Ishikawa (cell line): ENCODE data around the gene EN1.

Experiments used
- CEBPB ChIP-seq: IDR thresholded peaks from 2 replicates; pipeline ENCODE4 v1.6.1; 2012
- CREB1 ChIP-seq: IDR thresholded peaks from 2 replicates; pipeline ENCODE4 v1.6.1; 2012; ENCODE audit warnings: low read depth
- EGR1 ChIP-seq: IDR thresholded peaks from 2 replicates; pipeline ENCODE4 v1.6.1; 2012
- EP300 ChIP-seq: IDR thresholded peaks from 2 replicates; pipeline ENCODE4 v1.6.1; 2012; ENCODE audit warnings: borderline replicate concordance
- FOXM1 ChIP-seq: IDR thresholded peaks from 2 replicates; pipeline ENCODE4 v1.6.1; 2012; ENCODE audit warnings: low read depth, borderline replicate concordance
- NFIC ChIP-seq: IDR thresholded peaks from 2 replicates; pipeline ENCODE4 v1.6.1; 2012
- RAD21 ChIP-seq: IDR thresholded peaks from 2 replicates; pipeline ENCODE4 v1.6.1; 2012; ENCODE audit warnings: low read depth
- REST ChIP-seq: IDR thresholded peaks from 2 replicates; pipeline ENCODE4 v1.6.1; 2012; ENCODE audit warnings: low read depth, mild to moderate bottlenecking
- TAF1 ChIP-seq: IDR thresholded peaks from 2 replicates; pipeline ENCODE4 v1.6.1; 2012; ENCODE audit warnings: low read depth, mild to moderate bottlenecking
- TCF12 ChIP-seq: IDR thresholded peaks from 2 replicates; pipeline ENCODE4 v1.6.1; 2012; ENCODE audit warnings: low read depth
- TEAD4 ChIP-seq: IDR thresholded peaks from 2 replicates; pipeline ENCODE4 v1.6.1; 2012
- USF1 ChIP-seq: IDR thresholded peaks from 2 replicates; pipeline ENCODE4 v1.6.1; 2012
- YY1 ChIP-seq: IDR thresholded peaks from 2 replicates; pipeline ENCODE4 v1.6.1; 2012; ENCODE audit warnings: low read depth
- ZBTB7A ChIP-seq: IDR thresholded peaks from 2 replicates; pipeline ENCODE4 v1.6.1; 2012; ENCODE audit warnings: low read depth
- TF ChIP-seq, protein P1 (sequence below): IDR thresholded peaks from 2 replicates; pipeline ENCODE4 v1.6.1; 2012

The EN1 gene

GRCh38 chr2:118837067-118837466 is 10.4 kb downstream of the EN1 start:
- TF ChIP-seq CEBPB (no peak), EP300 (no peak)

GRCh38 chr2:118836411-118836930 is 11.0 kb downstream of the EN1 start:
- no peak for TF ChIP-seq EGR1
- no peak for TF ChIP-seq RAD21
- no peak for TF ChIP-seq REST
- TF ChIP-seq CEBPB, result no peak
- no peak for TF ChIP-seq FOXM1
- no peak for TF ChIP-seq TCF12
- no peak for TF ChIP-seq TAF1
- TF ChIP-seq NFIC, result no peak
- TF ChIP-seq ZBTB7A, result no peak
- no peak for TF ChIP-seq YY1
- no peak for TF ChIP-seq TEAD4
- TF ChIP-seq, protein P1, sequence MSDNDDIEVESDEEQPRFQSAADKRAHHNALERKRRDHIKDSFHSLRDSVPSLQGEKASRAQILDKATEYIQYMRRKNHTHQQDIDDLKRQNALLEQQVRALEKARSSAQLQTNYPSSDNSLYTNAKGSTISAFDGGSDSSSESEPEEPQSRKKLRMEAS, result no peak
- TF ChIP-seq USF1, result no peak
- TF ChIP-seq CREB1, result no peak
- no peak for TF ChIP-seq EP300

GRCh38 chr2:118835746-118836410 is 11.6 kb downstream of the EN1 start:
- TF ChIP-seq EP300 (no peak), FOXM1 (no peak)
- TF ChIP-seq, protein P1, result no peak

GRCh38 chr2:118834901-118835745 is 12.3 kb downstream of the EN1 start:
- TF ChIP-seq, protein P1, result no peak
- TF ChIP-seq YY1 (no peak), USF1 (no peak), TCF12 (no peak), FOXM1 (no peak), REST (no peak)

GRCh38 chr2:118834440-118834810 is 13.0 kb downstream of the EN1 start:
- no peak for TF ChIP-seq EGR1
- TF ChIP-seq TCF12, result no peak
- no peak for TF ChIP-seq USF1
- TF ChIP-seq FOXM1, result no peak
- TF ChIP-seq ZBTB7A, result no peak
- TF ChIP-seq EP300, result no peak
- no peak for TF ChIP-seq RAD21
- TF ChIP-seq REST, result no peak
- TF ChIP-seq, protein P1, result no peak
- no peak for TF ChIP-seq CREB1
- no peak for TF ChIP-seq TEAD4
- no peak for TF ChIP-seq YY1
- no peak for TF ChIP-seq CEBPB
- TF ChIP-seq TAF1, result no peak
- no peak for TF ChIP-seq NFIC
